CD8-positive, alpha-beta memory T cell (primary cell): ENCODE measurements around the gene RIMS3. TPM values are rescaled to one million over a fixed set of nuclear protein-coding genes. Genes with fewer than 3 reads are reported as not detected.

Source experiments
- CTCF ChIA-PET: fragments of 350-600 bp; sonication (Branson Sonifier 250); formaldehyde crosslinking; loops from one replicate; lab custom pipeline; 2021; ENCODE audit warnings: antibody characterized with exemption; lab: Charles Lee
- POLR2A ChIA-PET: fragments of 350-600 bp; sonication (Branson Sonifier 250); formaldehyde crosslinking; loops from one replicate; lab custom pipeline; 2021; ENCODE audit warnings: antibody characterized with exemption; lab: Charles Lee
- DNase-seq, 5 donors: peaks; one replicate each; pipeline versions ENCODE4 v3.0.0 to v3.0.0-alpha.2; 2020 to 2022; ENCODE audit warnings: mixed read lengths in 1 of 5
- H3K27ac ChIP-seq: one replicate; pipeline ENCODE4 v1.7.0; 2013; ENCODE audit warnings: low read depth, mild to moderate bottlenecking, low read length, moderate library complexity
- H3K27me3 ChIP-seq: 2 replicates; pipeline ENCODE4 v1.7.0; 2013; ENCODE audit warnings: low read length, mild to moderate bottlenecking; ENCODE audit not compliant: insufficient read depth, poor library complexity, severe bottlenecking
- H3K36me3 ChIP-seq: 2 replicates; pipeline ENCODE4 v1.7.0; 2013; ENCODE audit warnings: mild to moderate bottlenecking, low read length, moderate library complexity; ENCODE audit not compliant: insufficient read depth
- H3K4me1 ChIP-seq: 2 replicates; pipeline ENCODE4 v1.7.0; 2013; ENCODE audit warnings: mild to moderate bottlenecking, low read length, moderate library complexity; ENCODE audit not compliant: insufficient read depth
- H3K4me3 ChIP-seq: 2 replicates; pipeline ENCODE4 v1.7.0; 2013; ENCODE audit warnings: mild to moderate bottlenecking, low read length
- H3K9me3 ChIP-seq: 2 replicates; pipeline ENCODE4 v1.7.0; 2013; ENCODE audit warnings: mild to moderate bottlenecking, low read length
- H3K27ac Mint-ChIP-seq, 8 donors: one replicate each; pipeline ENCODE4 v1.8.0; 2020 to 2021; ENCODE audit warnings: mixed read lengths in 8 of 8, mild to moderate bottlenecking in 6 of 8, inconsistent platforms in 3 of 8, moderate library complexity in 3 of 8
- H3K27me3 Mint-ChIP-seq, 2 donors: one replicate each; pipeline ENCODE4 v1.8.0; 2020 to 2021; ENCODE audit warnings: mixed read lengths in 2 of 2, mild to moderate bottlenecking in 1 of 2, moderate library complexity in 1 of 2
- H3K36me3 Mint-ChIP-seq, 3 donors: one replicate each; pipeline ENCODE4 v1.8.0; 2020 to 2021; ENCODE audit warnings: mixed read lengths in 3 of 3, inconsistent platforms in 1 of 3, mild to moderate bottlenecking in 1 of 3
- H3K4me1 Mint-ChIP-seq, 3 donors: one replicate each; pipeline ENCODE4 v1.8.0; 2020 to 2021; ENCODE audit warnings: mixed read lengths in 3 of 3, inconsistent platforms in 1 of 3, mild to moderate bottlenecking in 1 of 3
- H3K4me3 Mint-ChIP-seq, 7 donors: one replicate each; pipeline ENCODE4 v1.8.0; 2020 to 2021; ENCODE audit warnings: mixed read lengths in 7 of 7, mild to moderate bottlenecking in 6 of 7, moderate library complexity in 4 of 7, inconsistent platforms in 2 of 7
- H3K9me3 Mint-ChIP-seq, 5 donors: one replicate each; pipeline ENCODE4 v1.8.0; 2020 to 2022; ENCODE audit warnings: mixed read lengths in 5 of 5, mild to moderate bottlenecking in 3 of 5, moderate library complexity in 2 of 5, inconsistent platforms in 1 of 5
- polyA plus RNA-seq: library from polyadenylated mRNA; unstranded; fragments of 300-500 nt; fragmentation: Illumina TruSeq; gene quantifications from one replicate; pipeline ENCODE4 v1.2.3, GENCODE V29; 2021
- total RNA-seq, 2 experiments: library from RNA; stranded (reverse); gene quantifications; one replicate each; pipeline ENCODE4 v1.2.3, GENCODE V29; 2021

Gene RIMS3
- total and polyA plus RNA-seq, 3 experiments from 2014 or later, result 1.4 to 5.4 (median 1.7) TPM

DNA sequence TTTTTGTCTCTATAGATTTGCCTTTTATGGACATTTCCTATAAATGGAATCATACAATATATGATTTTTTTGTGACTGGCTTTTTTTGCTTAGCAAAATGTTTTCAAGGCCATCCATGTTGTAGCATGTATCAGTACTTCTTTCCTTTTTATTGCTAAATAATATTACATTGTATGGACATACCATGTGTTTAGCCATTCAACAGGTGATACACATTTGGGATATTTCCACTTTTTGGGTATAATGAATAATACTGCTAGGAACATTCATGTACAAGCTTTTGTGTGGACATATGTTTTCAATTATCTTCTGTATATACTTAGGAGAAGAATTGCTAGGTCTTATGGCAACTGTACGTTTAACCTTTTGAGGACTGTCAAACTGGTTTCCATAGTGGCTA lies 47.4 kb downstream of the RIMS3 start:
- no peaks in the 10 kb centered on the region for H3K4me1 Mint-ChIP-seq
- Histone ChIP-seq H3K27ac (no peak overlapping the region), H3K9me3 (no peaks in the 10 kb centered on the region), H3K4me3 (no peak overlapping the region), H3K27me3 (no peaks in the 10 kb centered on the region), H3K4me1 (no peaks in the 10 kb centered on the region), H3K36me3 (no peaks in the 10 kb centered on the region)
- H3K9me3 Mint-ChIP-seq, result no peaks in the 10 kb centered on the region
- CTCF ChIA-PET, result no interaction called here
- POLR2A ChIA-PET, result no interaction called here
- DNase-seq, result no peak
- peaks cover 0 to 3% of the 10 kb centered on the region in 2 donors for H3K27me3 Mint-ChIP-seq
- no peaks in the 10 kb centered on the region for H3K36me3 Mint-ChIP-seq
- no peak overlapping the region for H3K4me3 Mint-ChIP-seq
- no peak overlapping the region for H3K27ac Mint-ChIP-seq

DNA sequence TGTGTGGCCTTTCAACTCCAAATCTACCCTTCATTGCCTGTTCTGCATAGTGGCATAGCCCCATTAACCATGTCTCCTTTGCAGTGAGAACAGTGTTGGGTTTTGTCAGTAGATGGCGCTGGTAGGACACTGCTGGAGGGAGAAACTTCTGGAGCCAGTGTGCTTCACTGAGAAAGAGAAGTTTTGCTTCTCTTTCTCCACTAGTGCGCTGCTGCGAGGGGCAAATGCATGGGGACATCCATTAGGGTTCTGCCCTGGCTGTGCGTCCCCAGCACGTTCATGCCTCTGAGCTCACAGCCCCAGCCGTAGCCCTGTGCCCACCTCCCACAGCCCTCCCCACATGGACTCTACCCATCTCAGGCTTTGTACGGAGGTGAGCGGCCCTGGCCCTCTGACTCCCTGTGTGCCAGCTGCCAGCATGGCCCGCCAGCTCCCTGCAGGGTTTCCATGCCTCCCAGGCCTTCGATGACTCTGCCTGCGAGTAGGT lies 53.1 kb downstream of the RIMS3 start:
- peak; percentile 46 to 78 (median 58) for DNase-seq
- ChIA-PET POLR2A (no interaction called here), CTCF (interaction anchor here (0.7 to 1.5 kb wide), 7 partner anchors 9 to 337 kb away, joined by 3 to 6 read pairs (median 3); partner anchors contain the start of gene NFYC)
- Histone ChIP-seq H3K4me1 (no peaks in the 10 kb centered on the region), H3K4me3 (no peak overlapping the region), H3K36me3 (no peaks in the 10 kb centered on the region), H3K9me3 (no peaks in the 10 kb centered on the region), H3K27me3 (no peaks in the 10 kb centered on the region), H3K27ac (no peak overlapping the region)
- H3K4me3 Mint-ChIP-seq, result no peak overlapping the region
- H3K27me3 Mint-ChIP-seq, result no peaks in the 10 kb centered on the region
- H3K9me3 Mint-ChIP-seq, result no peaks in the 10 kb centered on the region
- no peaks in the 10 kb centered on the region for H3K36me3 Mint-ChIP-seq
- no peak overlapping the region for H3K27ac Mint-ChIP-seq
- H3K4me1 Mint-ChIP-seq, result no peaks in the 10 kb centered on the region

GRCh38 chr1:40610156-40610555 lies 55.3 kb downstream of the RIMS3 start:
- Histone ChIP-seq H3K27ac (no peak overlapping the region), H3K4me3 (no peak overlapping the region), H3K4me1 (no peaks in the 10 kb centered on the region), H3K27me3 (no peaks in the 10 kb centered on the region), H3K9me3 (no peaks in the 10 kb centered on the region), H3K36me3 (no peaks in the 10 kb centered on the region)
- Mint-ChIP-seq H3K4me1 (no peaks in the 10 kb centered on the region), H3K36me3 (no peaks in the 10 kb centered on the region), H3K4me3 (no peak overlapping the region), H3K9me3 (no peaks in the 10 kb centered on the region), H3K27ac (no peak overlapping the region), H3K27me3 (no peaks in the 10 kb centered on the region)
- no peak for DNase-seq
- CTCF ChIA-PET, result interaction anchor here (0.9 kb wide), 1 partner anchor 59 kb away, joined by 4 read pairs; no protein-coding TSS in a partner anchor
- POLR2A ChIA-PET, result no interaction called here

DNA sequence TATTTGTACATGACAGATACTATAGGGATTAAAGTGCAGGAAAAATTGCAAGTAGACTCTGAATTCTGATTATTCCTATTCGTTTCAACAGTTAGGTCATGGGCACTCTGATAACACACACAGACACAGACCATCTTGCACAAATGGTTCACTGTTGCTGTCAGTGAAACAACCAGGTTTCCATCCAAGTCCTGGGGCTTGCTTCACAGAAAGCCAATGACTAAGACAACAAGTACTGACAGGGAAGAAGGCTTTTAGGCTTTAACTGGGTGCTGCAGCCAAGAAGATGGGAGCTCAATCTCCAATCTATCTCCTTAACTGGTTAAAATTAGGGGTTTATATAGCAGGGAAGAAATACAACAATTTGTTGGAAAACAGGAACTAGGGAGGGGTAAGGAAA lies 57.6 kb downstream of the RIMS3 start:
- H3K27me3 Mint-ChIP-seq, result peaks cover 2 to 7% of the 10 kb centered on the region in 2 donors
- DNase-seq, result no peak
- H3K36me3 Mint-ChIP-seq, result no peaks in the 10 kb centered on the region
- H3K4me3 Mint-ChIP-seq, result no peak overlapping the region
- H3K9me3 ChIP-seq, result no peaks in the 10 kb centered on the region
- H3K27ac ChIP-seq, result no peak overlapping the region
- H3K4me1 Mint-ChIP-seq, result no peaks in the 10 kb centered on the region
- POLR2A ChIA-PET, result no interaction called here
- H3K4me1 ChIP-seq, result no peaks in the 10 kb centered on the region
- peak overlapping the region in 2 of 8 donors; percentile 10 to 21 for H3K27ac Mint-ChIP-seq
- no peaks in the 10 kb centered on the region for H3K36me3 ChIP-seq
- no peaks in the 10 kb centered on the region for H3K9me3 Mint-ChIP-seq
- H3K27me3 ChIP-seq, result no peaks in the 10 kb centered on the region
- CTCF ChIA-PET, result no interaction called here
- no peak overlapping the region for H3K4me3 ChIP-seq

- Mint-ChIP-seq H3K4me1 (no peaks in the 10 kb centered on the region), H3K27me3 (peaks cover 3 to 14% of the 10 kb centered on the region in 2 donors), H3K4me3 (no peak overlapping the region), H3K36me3 (no peaks in the 10 kb centered on the region), H3K27ac (peak overlapping the region in 1 of 8 donors; percentile 59), H3K9me3 (no peaks in the 10 kb centered on the region)
- H3K4me1 ChIP-seq, result no peaks in the 10 kb centered on the region
- no peaks in the 10 kb centered on the region for H3K9me3 ChIP-seq
- no peak for DNase-seq
- CTCF ChIA-PET, result no interaction called here
- POLR2A ChIA-PET, result no interaction called here
- no peak overlapping the region for H3K27ac ChIP-seq
- H3K27me3 ChIP-seq, result no peaks in the 10 kb centered on the region
- no peaks in the 10 kb centered on the region for H3K36me3 ChIP-seq
- H3K4me3 ChIP-seq, result no peak overlapping the region
Measured at GRCh38 chr1:40606978-40607377, 58.5 kb downstream of the RIMS3 start.

DNA sequence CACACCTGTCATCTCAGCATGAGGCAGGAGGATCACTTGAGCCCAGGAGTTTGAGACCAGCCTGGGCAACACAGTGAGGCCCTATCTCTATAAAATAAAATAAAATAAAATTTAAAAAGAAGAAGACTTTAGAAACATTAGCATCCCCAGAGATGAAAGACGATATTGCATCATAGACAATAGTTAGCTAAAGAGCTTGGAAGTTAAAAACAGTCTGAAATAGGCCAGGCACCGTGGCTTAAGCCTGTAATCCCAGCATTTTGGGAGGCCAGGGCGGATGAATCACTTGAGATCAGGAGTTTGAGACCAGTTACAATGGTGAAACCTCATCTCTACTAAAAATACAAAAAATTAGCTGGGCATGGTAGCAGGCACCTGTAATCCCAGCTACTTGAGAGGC lies 59.3 kb downstream of the RIMS3 start:
- DNase-seq, result no peak
- Histone ChIP-seq H3K27me3 (no peaks in the 10 kb centered on the region), H3K9me3 (no peaks in the 10 kb centered on the region), H3K36me3 (no peaks in the 10 kb centered on the region), H3K4me3 (no peak overlapping the region), H3K4me1 (no peaks in the 10 kb centered on the region), H3K27ac (no peak overlapping the region)
- ChIA-PET CTCF (no interaction called here), POLR2A (no interaction called here)
- H3K4me1 Mint-ChIP-seq, result no peaks in the 10 kb centered on the region
- no peaks in the 10 kb centered on the region for H3K9me3 Mint-ChIP-seq
- H3K36me3 Mint-ChIP-seq, result no peaks in the 10 kb centered on the region
- H3K27ac Mint-ChIP-seq, result peak overlapping the region in 1 of 8 donors; percentile 48
- H3K27me3 Mint-ChIP-seq, result peaks cover 4 to 15% of the 10 kb centered on the region in 2 donors
- no peak overlapping the region for H3K4me3 Mint-ChIP-seq

GRCh38 chr1:40599926-40600325 lies 65.6 kb downstream of the RIMS3 start:
- POLR2A ChIA-PET, result no interaction called here

GRCh38 chr1:40595623-40596022 lies 69.9 kb downstream of the RIMS3 start:
- no peaks in the 10 kb centered on the region for H3K36me3 Mint-ChIP-seq
- H3K4me1 ChIP-seq, result no peaks in the 10 kb centered on the region
- no peaks in the 10 kb centered on the region for H3K36me3 ChIP-seq
- H3K4me3 ChIP-seq, result no peak overlapping the region
- no peak overlapping the region for H3K4me3 Mint-ChIP-seq
- no peak overlapping the region for H3K27ac Mint-ChIP-seq
- no peaks in the 10 kb centered on the region for H3K27me3 ChIP-seq
- POLR2A ChIA-PET, result interaction anchor here (0.6 kb wide), 1 partner anchor 60 kb away, joined by 5 read pairs; no protein-coding TSS in a partner anchor
- H3K27me3 Mint-ChIP-seq, result peaks cover 9 to 10% of the 10 kb centered on the region in 2 donors
- H3K27ac ChIP-seq, result no peak overlapping the region
- H3K9me3 ChIP-seq, result no peaks in the 10 kb centered on the region
- peaks cover 3 to 7% (median 4%) of the 10 kb centered on the region in 3 donors for H3K4me1 Mint-ChIP-seq
- no peaks in the 10 kb centered on the region for H3K9me3 Mint-ChIP-seq
- CTCF ChIA-PET, result interaction anchor here (0.5 kb wide), 1 partner anchor 47 kb away, joined by 3 read pairs; no protein-coding TSS in a partner anchor
- DNase-seq, result no peak

More at GRCh38 chr1:40599926-40600325, 65.6 kb downstream of the RIMS3 start:
- Histone ChIP-seq H3K4me3 (no peak overlapping the region), H3K27me3 (no peaks in the 10 kb centered on the region), H3K4me1 (no peaks in the 10 kb centered on the region), H3K9me3 (no peaks in the 10 kb centered on the region), H3K36me3 (no peaks in the 10 kb centered on the region), H3K27ac (no peak overlapping the region)
- Mint-ChIP-seq H3K4me1 (no peaks in the 10 kb centered on the region), H3K4me3 (no peak overlapping the region), H3K27ac (no peak overlapping the region), H3K36me3 (no peaks in the 10 kb centered on the region), H3K27me3 (peaks cover 8 to 22% of the 10 kb centered on the region in 2 donors), H3K9me3 (no peaks in the 10 kb centered on the region)
- CTCF ChIA-PET, result no interaction called here
- no peak for DNase-seq
